Mesenchymal stem cell (in vitro differentiated cells and primary cell): ENCODE measurements around the gene TPSG1.

Source experiments
- DNase-seq: peaks from one replicate; pipeline ENCODE4 v3.0.0-alpha.2; 2013
- H2AFZ ChIP-seq: one replicate; pipeline ENCODE4 v1.6.1; 2013; ENCODE audit warnings: low read depth, mild to moderate bottlenecking, control low read depth, inconsistent platforms, low read length, moderate library complexity
- H2AK5ac ChIP-seq: 2 replicates; pipeline ENCODE4 v1.6.1; 2013; ENCODE audit warnings: low read length, moderate library complexity, mild to moderate bottlenecking, inconsistent platforms; ENCODE audit not compliant: severe bottlenecking
- H2BK120ac ChIP-seq: one replicate; pipeline ENCODE4 v1.6.1; 2013; ENCODE audit warnings: low read depth, mild to moderate bottlenecking, inconsistent platforms, low read length, moderate library complexity
- H2BK12ac ChIP-seq, 2 experiments: one replicate each; pipeline ENCODE4 v1.6.1; 2013; ENCODE audit warnings: inconsistent platforms in 2 of 2, low read length in 2 of 2, mild to moderate bottlenecking in 2 of 2, moderate library complexity in 2 of 2, control low read depth in 1 of 2
- H2BK15ac ChIP-seq: one replicate; pipeline ENCODE4 v1.6.1; 2013; ENCODE audit warnings: mild to moderate bottlenecking, low read depth, inconsistent platforms; ENCODE audit not compliant: poor library complexity, severe bottlenecking
- H2BK5ac ChIP-seq: 2 replicates; pipeline ENCODE4 v1.6.1; 2013; ENCODE audit warnings: low read depth, mild to moderate bottlenecking, low read length, control low read depth, inconsistent platforms; ENCODE audit not compliant: poor library complexity, severe bottlenecking
- H3K14ac ChIP-seq, 2 experiments: one replicate each; pipeline ENCODE4 v1.6.1; 2013; ENCODE audit warnings: inconsistent platforms in 2 of 2, low read length in 2 of 2, control low read depth in 1 of 2, mild to moderate bottlenecking in 1 of 2, moderate library complexity in 1 of 2
- H3K18ac ChIP-seq, 2 experiments: one replicate each; pipeline ENCODE4 v1.6.1; 2013; ENCODE audit warnings: inconsistent platforms in 2 of 2, low read length in 2 of 2, control low read depth in 1 of 2, low read depth in 1 of 2, mild to moderate bottlenecking in 1 of 2
- H3K23ac ChIP-seq, 2 experiments: one replicate each; pipeline ENCODE4 v1.6.1; 2013; ENCODE audit warnings: inconsistent platforms in 2 of 2, low read length in 2 of 2, mild to moderate bottlenecking in 2 of 2, moderate library complexity in 2 of 2, control low read depth in 1 of 2
- H3K27ac ChIP-seq: 2 replicates; pipeline ENCODE4 v1.5.1; 2013; ENCODE audit warnings: mild to moderate bottlenecking, moderate library complexity, low read length, control low read depth, inconsistent platforms; ENCODE audit not compliant: poor library complexity, severe bottlenecking
- H3K27me3 ChIP-seq, 2 experiments: 2 replicates each; pipeline versions ENCODE4 v1.6.1 to v1.7.0; 2013; ENCODE audit warnings: low read length in 2 of 2, mild to moderate bottlenecking in 2 of 2, moderate library complexity in 2 of 2, control low read depth in 1 of 2, inconsistent platforms in 1 of 2; ENCODE audit not compliant: control insufficient read depth in 1 of 2, insufficient read depth in 1 of 2
- H3K36me3 ChIP-seq, 2 experiments: 2 replicates each; pipeline versions ENCODE4 v1.6.1 to v1.7.0; 2013; ENCODE audit warnings: low read length in 2 of 2, control low read depth in 1 of 2, inconsistent platforms in 1 of 2, low read depth in 1 of 2, mild to moderate bottlenecking in 1 of 2; ENCODE audit not compliant: insufficient read depth in 2 of 2, control insufficient read depth in 1 of 2
- H3K4ac ChIP-seq, 2 experiments: one replicate each; pipeline ENCODE4 v1.6.1; 2013; ENCODE audit warnings: inconsistent platforms in 2 of 2, low read length in 2 of 2, mild to moderate bottlenecking in 2 of 2, moderate library complexity in 2 of 2, control low read depth in 1 of 2, low read depth in 1 of 2
- H3K4me1 ChIP-seq: 2 replicates; pipeline ENCODE4 v1.6.1; 2013; ENCODE audit warnings: low read depth, low read length, control low read depth; ENCODE audit not compliant: control insufficient read depth, insufficient read depth
- H3K4me2 ChIP-seq: 2 replicates; pipeline ENCODE4 v1.6.1; 2013; ENCODE audit warnings: low read length, mild to moderate bottlenecking, inconsistent platforms; ENCODE audit not compliant: poor library complexity, severe bottlenecking
- H3K4me3 ChIP-seq, 2 experiments: 2 replicates each; pipeline versions ENCODE4 v1.5.1 to v1.7.0; 2013; ENCODE audit warnings: low read length in 2 of 2, mild to moderate bottlenecking in 2 of 2, control low read depth in 1 of 2, low read depth in 1 of 2; ENCODE audit not compliant: insufficient read depth in 1 of 2
- H3K79me1 ChIP-seq: replicated peaks from 2 replicates; pipeline ENCODE4 v1.6.1; 2013; ENCODE audit warnings: mild to moderate bottlenecking, control low read depth, low read length, inconsistent platforms; ENCODE audit not compliant: poor library complexity, severe bottlenecking
- H3K9ac ChIP-seq: 2 replicates; pipeline ENCODE4 v1.7.0; 2013; ENCODE audit warnings: mild to moderate bottlenecking, low read length, moderate library complexity
- H3K9me3 ChIP-seq: 2 replicates; pipeline ENCODE4 v1.7.0; 2013; ENCODE audit warnings: mild to moderate bottlenecking, low read length; ENCODE audit not compliant: control insufficient read depth
- H4K8ac ChIP-seq: one replicate; pipeline ENCODE4 v1.6.1; 2013; ENCODE audit warnings: inconsistent platforms, mild to moderate bottlenecking, low read length, moderate library complexity
- H4K91ac ChIP-seq: one replicate; pipeline ENCODE4 v1.6.1; 2013; ENCODE audit warnings: mild to moderate bottlenecking, low read length, inconsistent platforms
- WGBS: methylation state at CpG from one replicate; pipeline ENCODE4 v1.1.7; 2013; ENCODE audit warnings: mixed read lengths; 5-methylcytosine and 5-hydroxymethylcytosine counted together

The TPSG1 gene

GRCh38 chr16:1258906-1259759 is 34.1 kb upstream of the TPSG1 start:
- no peak overlapping the region for H4K8ac ChIP-seq
- no peaks in the 10 kb centered on the region for H3K36me3 ChIP-seq
- no peak overlapping the region for H3K23ac ChIP-seq
- no peak overlapping the region for H2AK5ac ChIP-seq
- no peak overlapping the region for H2BK120ac ChIP-seq
- H3K9ac ChIP-seq: no peak overlapping the region
- H2BK12ac ChIP-seq: no peak overlapping the region
- H3K79me1 ChIP-seq: no peaks in the 10 kb centered on the region
- H3K4me2 ChIP-seq: no peak overlapping the region
- H2BK5ac ChIP-seq: no peak overlapping the region
- peaks cover 27 to 55% of the 10 kb centered on the region in 2 experiments for H3K27me3 ChIP-seq
- H3K4me1 ChIP-seq: peaks cover 2% of the 10 kb centered on the region
- H3K9me3 ChIP-seq: no peaks in the 10 kb centered on the region
- no peak overlapping the region for H3K4me3 ChIP-seq
- H3K27ac ChIP-seq: no peak overlapping the region
- DNase-seq: no peak
- H2AFZ ChIP-seq: no peak overlapping the region
- WGBS: 42% methylated on average over 41 of the region's 42 CpGs
- H3K14ac ChIP-seq: no peak overlapping the region
- no peak overlapping the region for H4K91ac ChIP-seq
- no peak overlapping the region for H2BK15ac ChIP-seq
- H3K18ac ChIP-seq: no peak overlapping the region
- H3K4ac ChIP-seq: no peak overlapping the region

DNA sequence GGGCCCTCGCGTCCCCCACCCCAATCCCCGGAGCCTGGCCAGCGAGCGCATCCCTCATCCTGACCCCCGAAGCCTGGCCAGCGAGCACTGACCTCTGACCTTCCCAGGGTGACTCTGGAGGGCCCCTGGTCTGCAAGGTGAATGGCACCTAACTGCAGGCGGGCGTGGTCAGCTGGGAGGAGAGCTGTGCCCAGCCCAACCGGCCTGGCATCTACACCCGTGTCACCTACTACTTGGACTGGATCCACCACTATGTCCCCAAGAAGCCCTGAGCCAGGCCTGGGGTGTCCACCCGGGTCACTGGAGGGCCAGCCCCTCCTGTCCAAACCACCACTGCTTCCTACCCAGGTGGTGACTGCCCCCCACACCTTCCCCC is 33.1 kb upstream of the TPSG1 start:
- Histone ChIP-seq H4K91ac (no peak overlapping the region), H2BK120ac (no peak overlapping the region), H3K27me3 (peaks cover 27 to 55% of the 10 kb centered on the region in 2 experiments), H2BK5ac (no peak overlapping the region), H3K18ac (no peak overlapping the region), H3K27ac (no peak overlapping the region), H3K23ac (no peak overlapping the region), H2BK15ac (no peak overlapping the region), H2BK12ac (no peak overlapping the region), H3K4me2 (no peak overlapping the region), H3K14ac (no peak overlapping the region), H2AK5ac (no peak overlapping the region), H3K79me1 (no peaks in the 10 kb centered on the region), H3K9me3 (no peaks in the 10 kb centered on the region), H3K4ac (no peak overlapping the region), H4K8ac (no peak overlapping the region), H3K36me3 (no peaks in the 10 kb centered on the region), H2AFZ (no peak overlapping the region), H3K9ac (no peak overlapping the region), H3K4me1 (peaks cover 2% of the 10 kb centered on the region), H3K4me3 (no peak overlapping the region)
- WGBS: 79% methylated on average over 9 of the region's 12 CpGs
- DNase-seq: no peak

GRCh38 chr16:1257561-1258224 is 32.6 kb upstream of the TPSG1 start:
- Histone ChIP-seq H3K27me3 (peaks cover 27 to 50% of the 10 kb centered on the region in 2 experiments), H3K18ac (no peak overlapping the region), H3K4ac (no peak overlapping the region), H2BK12ac (no peak overlapping the region), H3K4me1 (peaks cover 2% of the 10 kb centered on the region), H3K23ac (no peak overlapping the region), H4K8ac (no peak overlapping the region), H3K9me3 (no peaks in the 10 kb centered on the region), H2AK5ac (no peak overlapping the region), H3K4me2 (no peak overlapping the region), H3K9ac (no peak overlapping the region), H2BK120ac (no peak overlapping the region), H3K36me3 (no peaks in the 10 kb centered on the region), H3K4me3 (no peak overlapping the region), H4K91ac (no peak overlapping the region), H3K79me1 (no peaks in the 10 kb centered on the region), H2BK5ac (no peak overlapping the region), H3K27ac (no peak overlapping the region), H2AFZ (no peak overlapping the region), H2BK15ac (no peak overlapping the region), H3K14ac (no peak overlapping the region)
- DNase-seq: no peak
- WGBS: 75% methylated on average over 34 of the region's 34 CpGs

GRCh38 chr16:1256874-1257322 is 31.8 kb upstream of the TPSG1 start:
- Histone ChIP-seq H3K79me1 (no peaks in the 10 kb centered on the region), H3K9me3 (no peaks in the 10 kb centered on the region), H2BK15ac (no peak overlapping the region), H3K27me3 (peaks cover 27 to 42% of the 10 kb centered on the region in 2 experiments), H3K4me1 (peaks cover 2% of the 10 kb centered on the region), H3K18ac (no peak overlapping the region), H2BK120ac (no peak overlapping the region), H2BK5ac (no peak overlapping the region), H4K8ac (no peak overlapping the region), H3K36me3 (no peaks in the 10 kb centered on the region), H2BK12ac (no peak overlapping the region), H4K91ac (no peak overlapping the region), H3K4me2 (no peak overlapping the region), H3K23ac (no peak overlapping the region), H3K4me3 (no peak overlapping the region), H3K4ac (no peak overlapping the region), H2AK5ac (no peak overlapping the region), H3K9ac (no peak overlapping the region), H3K14ac (no peak overlapping the region), H2AFZ (no peak overlapping the region), H3K27ac (no peak overlapping the region)
- 90% methylated on average over 22 of the region's 22 CpGs for WGBS
- DNase-seq: no peak
